Lower leg skin (tissue), 4 donors: Measurements from ENCODE around the gene ELOVL5. TPM values are rescaled to one million over a fixed set of nuclear protein-coding genes. Genes with fewer than 3 reads are reported as not detected.

Source experiments
- DNase-seq, 2 donors: peaks; one replicate each; pipeline ENCODE4 v3.0.0-alpha.2; 2019; ENCODE audit warnings: low spot score in 2 of 2
- H3K4me3 ChIP-seq: fragments of 200-600 bp; sonication (generic); 2 replicates; pipeline ENCODE4 v1.5.1; 2017; ENCODE audit warnings: mild to moderate bottlenecking, low read depth; ENCODE audit not compliant: poor library complexity, severe bottlenecking
- POLR2A ChIP-seq, 2 donors: fragments of 450-650 bp; IDR thresholded peaks; one replicate each; pipeline ENCODE4 v1.6.1; 2016 to 2017; ENCODE audit warnings: antibody characterized with exemption in 2 of 2, mild to moderate bottlenecking in 1 of 2, moderate library complexity in 1 of 2
- WGBS, 2 donors: methylation state at CpG; one replicate each; pipeline ENCODE4 v1.1.5; 2018; 5-methylcytosine and 5-hydroxymethylcytosine counted together
- intact Hi-C: fragments of 100-400 bp; cut with DNase I; formaldehyde crosslinking; loops from one replicate; pipeline ENCODE4 v1.15.0; 2023; ENCODE audit warnings: low total_unique reads
- total RNA-seq, 4 donors: library from RNA; depleted of rRNA; stranded (reverse); fragments of >200 nt; gene quantifications; one replicate each; pipeline ENCODE4 v1.1.0, GENCODE V29; 2016
- TF ChIP-seq, protein P1 (sequence below), 3 donors: fragments of 450-650 bp; IDR thresholded peaks; one replicate each; pipeline ENCODE4 v1.5.1; 2016; ENCODE audit warnings: antibody characterized with exemption in 3 of 3, mild to moderate bottlenecking in 3 of 3, moderate library complexity in 2 of 3

The ELOVL5 gene
- total RNA-seq, 4 donors from 2014 or later, result 20.7 to 45.0 (median 38.8) TPM

DNA sequence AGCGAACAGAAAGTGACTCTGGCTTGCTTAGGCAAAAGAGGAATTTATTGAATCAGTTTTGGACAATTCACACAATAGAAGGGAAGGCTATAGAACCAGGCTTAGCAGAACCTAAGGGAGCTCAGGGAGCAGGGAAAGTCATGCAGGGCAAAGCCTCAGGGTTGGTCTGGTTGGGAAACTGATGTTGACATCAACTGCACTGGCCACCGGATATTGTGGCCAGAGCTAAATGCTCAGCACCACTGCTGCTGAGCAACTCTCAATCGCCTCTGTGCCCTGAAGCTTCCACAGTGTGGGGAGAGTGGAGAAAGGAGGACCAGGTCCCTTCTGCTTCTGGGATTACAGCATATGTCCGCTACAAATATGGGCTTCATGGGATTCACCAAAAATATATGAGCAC is 106.8 kb downstream of the ELOVL5 start:
- 81 to 90% methylated on average over 4 of the region's 4 CpGs for WGBS, 2 donors
- no peak for TF ChIP-seq POLR2A (IDR thresholded peaks at IDR 0.05)
- TF ChIP-seq, protein P1, sequence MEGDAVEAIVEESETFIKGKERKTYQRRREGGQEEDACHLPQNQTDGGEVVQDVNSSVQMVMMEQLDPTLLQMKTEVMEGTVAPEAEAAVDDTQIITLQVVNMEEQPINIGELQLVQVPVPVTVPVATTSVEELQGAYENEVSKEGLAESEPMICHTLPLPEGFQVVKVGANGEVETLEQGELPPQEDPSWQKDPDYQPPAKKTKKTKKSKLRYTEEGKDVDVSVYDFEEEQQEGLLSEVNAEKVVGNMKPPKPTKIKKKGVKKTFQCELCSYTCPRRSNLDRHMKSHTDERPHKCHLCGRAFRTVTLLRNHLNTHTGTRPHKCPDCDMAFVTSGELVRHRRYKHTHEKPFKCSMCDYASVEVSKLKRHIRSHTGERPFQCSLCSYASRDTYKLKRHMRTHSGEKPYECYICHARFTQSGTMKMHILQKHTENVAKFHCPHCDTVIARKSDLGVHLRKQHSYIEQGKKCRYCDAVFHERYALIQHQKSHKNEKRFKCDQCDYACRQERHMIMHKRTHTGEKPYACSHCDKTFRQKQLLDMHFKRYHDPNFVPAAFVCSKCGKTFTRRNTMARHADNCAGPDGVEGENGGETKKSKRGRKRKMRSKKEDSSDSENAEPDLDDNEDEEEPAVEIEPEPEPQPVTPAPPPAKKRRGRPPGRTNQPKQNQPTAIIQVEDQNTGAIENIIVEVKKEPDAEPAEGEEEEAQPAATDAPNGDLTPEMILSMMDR (IDR thresholded peaks at IDR 0.05), result no peak
- intact Hi-C loops, result no loop called here
- no peak for DNase-seq
- H3K4me3 ChIP-seq, result no peak overlapping the region

DNA sequence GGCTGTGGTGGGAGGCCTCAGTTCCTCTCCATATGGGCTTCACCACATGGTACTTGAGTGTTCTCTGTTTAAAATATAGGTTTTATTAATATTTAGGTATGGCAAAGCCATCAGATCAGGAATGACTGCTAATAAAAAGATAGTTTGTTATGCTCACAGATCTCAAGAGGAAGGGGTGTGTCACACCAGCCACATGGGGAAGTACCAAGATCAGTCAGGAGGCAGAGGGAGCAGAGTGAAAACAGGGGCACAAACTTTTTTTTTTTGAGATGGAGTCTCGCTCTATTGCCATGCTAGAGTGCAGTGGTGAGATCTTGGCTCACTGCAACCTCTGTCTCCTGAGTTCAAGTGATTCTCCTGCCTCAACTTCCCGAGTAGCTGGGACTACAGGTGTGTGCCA is 108.0 kb downstream of the ELOVL5 start:
- H3K4me3 ChIP-seq, result no peak overlapping the region
- WGBS, 2 donors, result 91 to 95% methylated on average over 2 of the region's 2 CpGs
- no peak for TF ChIP-seq POLR2A (IDR thresholded peaks at IDR 0.05)
- TF ChIP-seq, protein P1 (IDR thresholded peaks at IDR 0.05), result no peak
- DNase-seq, result no peak
- intact Hi-C loops, result no loop called here

DNA sequence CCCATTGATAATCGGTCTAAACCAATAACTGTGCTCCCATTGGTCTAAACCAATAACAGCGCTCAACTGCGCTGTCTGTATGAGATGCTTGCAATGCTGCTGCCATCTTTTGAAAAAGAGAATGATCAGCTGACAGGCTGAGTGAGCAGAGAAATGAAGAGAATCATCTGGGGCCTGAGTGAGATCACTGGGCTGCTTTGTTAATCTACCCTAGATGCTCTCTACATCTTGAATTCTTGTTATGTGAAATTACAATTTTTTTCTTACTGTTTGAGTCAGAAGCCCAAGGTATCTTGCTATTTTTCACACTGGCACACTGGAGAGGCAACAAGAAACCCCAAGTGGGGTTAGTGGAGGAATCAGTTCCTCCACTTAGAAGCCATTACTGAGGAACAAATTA is 108.6 kb downstream of the ELOVL5 start:
- H3K4me3 ChIP-seq, result no peak overlapping the region
- WGBS, 2 donors, result 98% methylated on average over 3 of the region's 3 CpGs
- DNase-seq, result no peak
- intact Hi-C loops, result no loop called here
- TF ChIP-seq POLR2A (IDR thresholded peaks at IDR 0.05), result no peak
- TF ChIP-seq, protein P1 (IDR thresholded peaks at IDR 0.05), result no peak

DNA sequence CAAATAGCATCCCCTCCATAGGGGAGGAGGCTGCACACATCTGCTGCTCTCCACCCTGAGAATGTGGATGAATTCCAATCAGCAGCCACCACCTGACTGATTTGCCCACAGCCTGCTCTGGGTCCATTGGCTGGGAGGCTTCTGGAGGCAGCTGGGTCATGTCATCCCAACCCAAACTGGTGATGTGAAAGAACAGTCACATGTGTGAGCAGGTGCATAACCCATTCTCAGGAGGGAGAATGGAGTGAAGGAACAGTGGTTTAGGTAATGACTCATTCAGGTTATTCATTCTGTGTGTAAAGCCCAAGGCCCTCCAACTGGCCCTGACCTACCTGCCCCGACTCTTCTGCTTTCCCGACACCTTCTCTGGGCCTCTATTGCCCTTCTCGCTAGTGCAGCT is 109.2 kb downstream of the ELOVL5 start:
- no peak for DNase-seq
- TF ChIP-seq POLR2A (IDR thresholded peaks at IDR 0.05), result no peak
- TF ChIP-seq, protein P1 (IDR thresholded peaks at IDR 0.05), result no peak
- WGBS, 2 donors, result 90 to 98% methylated on average over 3 of the region's 3 CpGs
- no peak overlapping the region for H3K4me3 ChIP-seq
- intact Hi-C loops, result no loop called here

DNA sequence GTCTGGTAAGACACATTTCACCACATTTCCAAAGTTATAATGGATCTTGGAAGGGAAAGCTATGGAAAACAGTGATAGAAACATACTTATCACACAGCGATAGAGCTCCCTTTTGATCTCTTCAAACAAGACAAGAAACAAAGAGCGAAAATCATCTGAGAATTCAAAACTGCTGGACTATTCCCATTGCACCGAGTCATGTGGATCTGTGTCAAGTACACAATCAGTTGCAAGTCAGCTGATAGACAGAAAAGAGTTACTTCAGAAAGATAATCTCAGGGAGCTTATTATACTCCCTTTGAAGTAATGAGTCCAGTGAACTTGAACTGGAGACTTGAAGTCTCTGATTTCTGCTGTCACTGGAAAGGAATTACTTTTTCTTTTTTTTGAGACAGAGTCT is 110.4 kb downstream of the ELOVL5 start:
- WGBS, 2 donors, result 85 to 92% methylated on average over 3 of the region's 3 CpGs
- no peak for DNase-seq
- no peak overlapping the region for H3K4me3 ChIP-seq
- TF ChIP-seq, protein P1 (IDR thresholded peaks at IDR 0.05), result no peak
- no peak for TF ChIP-seq POLR2A (IDR thresholded peaks at IDR 0.05)
- intact Hi-C loops, result no loop called here

DNA sequence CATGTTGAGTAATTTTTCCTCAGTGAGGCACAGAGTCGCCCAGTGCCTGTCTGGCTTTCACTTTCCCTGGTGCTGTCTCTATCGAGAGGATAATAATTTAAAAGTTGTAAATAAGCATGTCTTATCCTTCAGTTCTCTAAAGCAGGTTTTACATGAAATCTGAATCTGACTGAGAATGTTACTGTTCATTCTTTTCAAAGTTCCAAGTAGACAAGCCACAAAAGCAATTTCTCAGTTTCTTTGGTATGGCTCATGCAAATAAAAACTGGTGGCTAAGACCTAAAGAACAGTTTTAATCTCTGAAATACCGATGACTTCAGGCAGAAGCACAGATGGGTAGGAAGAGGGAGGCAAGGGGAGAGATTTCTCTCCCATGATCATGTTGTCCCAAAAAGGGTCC is 112.5 kb downstream of the ELOVL5 start:
- no peak overlapping the region for H3K4me3 ChIP-seq
- intact Hi-C loops, result no loop called here
- 67 to 68% methylated on average over 3 of the region's 3 CpGs for WGBS, 2 donors
- TF ChIP-seq POLR2A (IDR thresholded peaks at IDR 0.05), result no peak
- TF ChIP-seq, protein P1 (IDR thresholded peaks at IDR 0.05), result no peak
- no peak for DNase-seq
